ACC112 (cell line): Measurements from ENCODE around the gene LGALS8.
A peak's percentile ranks its signal among the peaks of the same experiment; 100 is the strongest.

ENCODE experiments used
- H2AFZ ChIP-seq: fragments of 200-600 bp; sonication (generic); one replicate; pipeline ENCODE4 v1.6.0; 2017; ENCODE audit warnings: antibody characterized with exemption, low read length; ENCODE audit not compliant: unreplicated experiment
- H3K27ac ChIP-seq: fragments of 200-600 bp; sonication (generic); 2 replicates; pipeline ENCODE4 v1.5.1; 2014; ENCODE audit warnings: low read depth, mild to moderate bottlenecking, antibody characterized with exemption, low read length, moderate library complexity
- H3K27me3 ChIP-seq: fragments of 200-600 bp; sonication (generic); 2 replicates; pipeline ENCODE4 v1.6.1; 2014; ENCODE audit warnings: mild to moderate bottlenecking, antibody characterized with exemption, low read length, moderate library complexity, mixed read lengths; ENCODE audit not compliant: insufficient read depth
- H3K36me3 ChIP-seq: fragments of 200-600 bp; sonication (generic); 2 replicates; pipeline ENCODE4 v1.6.1; 2016; ENCODE audit warnings: mild to moderate bottlenecking, antibody characterized with exemption, low read length, moderate library complexity, mixed read lengths; ENCODE audit not compliant: insufficient read depth
- H3K4me1 ChIP-seq: fragments of 200-600 bp; sonication (generic); one replicate; pipeline ENCODE4 v1.6.1; 2016; ENCODE audit warnings: low read length, mixed read lengths; ENCODE audit not compliant: insufficient read depth, unreplicated experiment, control insufficient read depth
- H3K4me3 ChIP-seq: fragments of 200-600 bp; sonication (generic); 2 replicates; pipeline ENCODE4 v1.5.1; 2014; ENCODE audit warnings: mild to moderate bottlenecking, low read depth, low read length
- H3K79me2 ChIP-seq: fragments of 200-600 bp; sonication (generic); one replicate; pipeline ENCODE4 v1.6.0; 2016; ENCODE audit warnings: low read length; ENCODE audit not compliant: control insufficient read depth, unreplicated experiment, insufficient read depth

The LGALS8 gene

GRCh38 chr1:236509647-236510401 lies 14.0 kb upstream of the LGALS8 start:
- H2AFZ ChIP-seq = no peak overlapping the region
- H3K4me1 ChIP-seq = peaks cover 3% of the 10 kb centered on the region
- H3K27ac ChIP-seq = no peak overlapping the region
- no peaks in the 10 kb centered on the region for H3K27me3 ChIP-seq
- no peak overlapping the region for H3K4me3 ChIP-seq
- no peaks in the 10 kb centered on the region for H3K36me3 ChIP-seq
- H3K79me2 ChIP-seq = no peaks in the 10 kb centered on the region

GRCh38 chr1:236511735-236512418 lies 11.9 kb upstream of the LGALS8 start:
- H3K27ac ChIP-seq = no peak overlapping the region
- no peaks in the 10 kb centered on the region for H3K27me3 ChIP-seq
- H3K79me2 ChIP-seq = no peaks in the 10 kb centered on the region
- H2AFZ ChIP-seq = no peak overlapping the region
- no peaks in the 10 kb centered on the region for H3K36me3 ChIP-seq
- peaks cover 3% of the 10 kb centered on the region for H3K4me1 ChIP-seq
- no peak overlapping the region for H3K4me3 ChIP-seq

GRCh38 chr1:236514703-236515442 lies 8.9 kb upstream of the LGALS8 start:
- Histone ChIP-seq H3K27me3 (no peaks in the 10 kb centered on the region), H2AFZ (no peak overlapping the region), H3K4me3 (no peak overlapping the region), H3K27ac (no peak overlapping the region), H3K4me1 (no peaks in the 10 kb centered on the region), H3K36me3 (no peaks in the 10 kb centered on the region), H3K79me2 (no peaks in the 10 kb centered on the region)

- no peak overlapping the region for H3K27ac ChIP-seq
- no peak overlapping the region for H3K4me3 ChIP-seq
- H3K79me2 ChIP-seq = no peaks in the 10 kb centered on the region
- H3K27me3 ChIP-seq = no peaks in the 10 kb centered on the region
- no peak overlapping the region for H2AFZ ChIP-seq
- no peaks in the 10 kb centered on the region for H3K36me3 ChIP-seq
- H3K4me1 ChIP-seq = no peaks in the 10 kb centered on the region
Observed at GRCh38 chr1:236515443-236515958, 8.3 kb upstream of the LGALS8 start.

GRCh38 chr1:236516929-236517704 lies 6.7 kb upstream of the LGALS8 start:
- H3K36me3 ChIP-seq = no peaks in the 10 kb centered on the region
- H3K4me1 ChIP-seq = no peaks in the 10 kb centered on the region
- H3K27ac ChIP-seq = no peak overlapping the region
- H3K4me3 ChIP-seq = no peak overlapping the region
- H2AFZ ChIP-seq = no peak overlapping the region
- no peaks in the 10 kb centered on the region for H3K79me2 ChIP-seq
- no peaks in the 10 kb centered on the region for H3K27me3 ChIP-seq

- Histone ChIP-seq H3K4me3 (no peak overlapping the region), H3K27ac (no peak overlapping the region), H3K4me1 (no peaks in the 10 kb centered on the region), H3K79me2 (no peaks in the 10 kb centered on the region), H3K36me3 (no peaks in the 10 kb centered on the region), H2AFZ (no peak overlapping the region), H3K27me3 (no peaks in the 10 kb centered on the region)
Observed at GRCh38 chr1:236518322-236518721, 5.5 kb upstream of the LGALS8 start.

GRCh38 chr1:236520445-236521005 lies 3.3 kb upstream of the LGALS8 start:
- no peaks in the 10 kb centered on the region for H3K4me1 ChIP-seq
- no peak overlapping the region for H3K4me3 ChIP-seq
- peaks cover 8% of the 10 kb centered on the region for H3K79me2 ChIP-seq
- no peaks in the 10 kb centered on the region for H3K27me3 ChIP-seq
- no peaks in the 10 kb centered on the region for H3K36me3 ChIP-seq
- no peak overlapping the region for H3K27ac ChIP-seq
- H2AFZ ChIP-seq = no peak overlapping the region

GRCh38 chr1:236522937-236523703 lies 662 bp upstream of the LGALS8 start:
- peaks cover 8% of the 10 kb centered on the region; the same call in 1 of the 2 replicates for H3K36me3 ChIP-seq
- H3K27me3 ChIP-seq = no peaks in the 10 kb centered on the region
- no peaks in the 10 kb centered on the region for H3K4me1 ChIP-seq
- H3K4me3 ChIP-seq = peak overlapping the region; percentile 96
- H2AFZ ChIP-seq = peak overlapping the region; percentile 88
- H3K27ac ChIP-seq = no peak overlapping the region
- H3K79me2 ChIP-seq = peaks cover 25% of the 10 kb centered on the region

- H3K4me3 ChIP-seq = peak overlapping the region; percentile 96
- H3K27me3 ChIP-seq = no peaks in the 10 kb centered on the region
- H3K36me3 ChIP-seq = peaks cover 8% of the 10 kb centered on the region; the same call in 1 of the 2 replicates
- no peaks in the 10 kb centered on the region for H3K4me1 ChIP-seq
- peak overlapping the region; percentile 58 for H2AFZ ChIP-seq
- peaks cover 25% of the 10 kb centered on the region for H3K79me2 ChIP-seq
- peak overlapping the region; percentile 75 for H3K27ac ChIP-seq
Observed at GRCh38 chr1:236524142-236524894, 536 bp downstream of the LGALS8 start.
